Measurements from ENCODE around the gene TRAPPC12.

Gene TRAPPC12

DNA sequence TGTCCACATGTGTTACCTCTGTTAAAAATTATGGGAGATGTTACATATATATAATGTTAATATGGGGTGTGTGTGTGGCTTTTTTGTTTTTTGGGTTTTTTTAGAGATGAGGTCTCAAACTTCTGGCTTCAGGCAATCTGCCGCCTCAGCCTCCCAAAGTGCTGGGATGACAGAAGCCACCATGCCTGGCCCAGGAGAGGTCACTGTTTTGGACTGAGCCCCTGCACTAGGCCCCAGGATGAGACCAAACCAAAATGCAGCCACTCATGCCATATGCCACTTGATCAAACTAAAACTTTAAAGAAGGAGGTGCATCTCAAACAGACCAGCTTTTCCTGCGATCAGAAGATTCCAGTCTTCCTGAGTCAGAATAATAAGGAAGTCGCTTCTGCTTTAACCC, 137.3 kb downstream of the TRAPPC12 start:
- no peak for DNase-seq

DNA sequence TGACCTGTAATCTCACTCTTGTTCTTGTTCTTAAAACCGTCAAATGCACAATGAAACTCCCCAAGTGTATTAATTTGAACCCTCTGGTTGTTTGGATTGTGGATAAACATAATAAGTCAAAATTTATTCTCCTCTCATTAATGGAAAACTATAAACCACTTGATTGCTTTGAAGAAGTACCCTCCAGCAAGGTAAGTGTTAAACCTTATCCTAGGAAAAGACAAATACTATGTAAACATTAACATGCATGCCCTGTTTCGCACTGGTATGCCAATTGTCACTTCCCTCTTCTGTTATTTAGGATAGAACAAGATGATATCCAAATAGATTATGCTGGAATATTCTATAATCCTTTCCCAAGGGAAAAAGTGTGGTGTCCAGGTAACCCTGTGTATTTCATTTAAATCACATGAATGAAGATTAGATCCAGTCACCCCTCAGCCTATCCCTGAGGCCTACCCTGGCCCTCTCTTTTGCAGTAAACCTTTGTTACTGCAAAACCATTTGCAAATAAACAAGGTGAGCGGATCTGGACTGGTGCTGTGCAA, 138.5 kb downstream of the TRAPPC12 start:
- DNase-seq: no peak

- peak in 1 of 2 experiments; percentile 70 for DNase-seq
These were observed 139.2 kb downstream of the TRAPPC12 start for GRCh38 chr2:3518496-3519254.

DNA sequence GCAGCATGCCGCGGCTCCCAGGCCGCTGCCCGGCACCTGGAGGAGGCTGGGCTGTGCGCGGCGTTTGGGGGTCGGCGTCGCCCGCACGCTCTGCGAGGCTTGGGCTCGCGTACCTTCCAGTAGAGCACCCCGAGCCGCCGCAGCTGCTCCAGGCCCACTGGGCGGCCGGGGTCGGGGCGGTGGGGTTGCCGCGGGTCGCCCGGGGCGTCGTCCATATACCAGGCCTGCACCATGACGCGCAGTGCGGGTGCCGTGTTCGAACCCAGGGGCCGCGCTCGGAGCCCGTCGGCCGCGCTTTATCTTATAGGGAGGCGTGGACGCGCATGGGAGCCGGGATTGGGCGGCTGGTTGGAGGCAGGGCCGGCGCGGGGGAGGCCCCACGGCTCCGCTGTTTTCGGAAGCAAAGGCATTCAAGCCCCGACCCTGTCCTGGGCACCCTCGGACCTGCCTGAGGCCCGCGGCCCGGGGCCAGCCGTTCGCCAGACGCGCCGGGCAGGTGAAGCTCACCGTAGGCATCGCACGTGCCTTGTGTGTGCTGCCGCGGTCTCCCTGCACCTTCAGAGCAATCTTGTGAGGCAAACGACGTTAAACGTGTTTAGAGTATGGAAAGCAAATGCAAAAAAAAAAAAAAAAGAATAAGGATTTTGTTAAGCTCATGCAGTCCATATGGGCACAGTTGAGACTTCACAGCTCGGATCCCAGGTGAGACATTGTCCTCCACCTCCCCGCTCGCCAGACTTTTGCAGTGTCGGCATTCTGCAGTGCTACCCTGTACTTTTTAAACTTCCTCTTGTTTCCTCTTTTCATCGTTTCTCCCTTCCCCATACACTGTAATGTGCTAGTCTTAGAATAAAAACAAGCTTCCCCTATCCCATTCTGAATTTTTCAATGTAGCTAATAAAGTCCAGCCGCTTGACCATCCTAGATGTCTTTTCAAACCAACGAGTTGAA, 140.0 kb downstream of the TRAPPC12 start, which contains the start of gene ADI1:
ADI1 (minus strand) TSS at position 277 of the 951 bp plus-strand sequence; CDS start at position 233, 44 bp downstream.
- peak in 1 of 2 experiments; percentile 12 for DNase-seq

DNA sequence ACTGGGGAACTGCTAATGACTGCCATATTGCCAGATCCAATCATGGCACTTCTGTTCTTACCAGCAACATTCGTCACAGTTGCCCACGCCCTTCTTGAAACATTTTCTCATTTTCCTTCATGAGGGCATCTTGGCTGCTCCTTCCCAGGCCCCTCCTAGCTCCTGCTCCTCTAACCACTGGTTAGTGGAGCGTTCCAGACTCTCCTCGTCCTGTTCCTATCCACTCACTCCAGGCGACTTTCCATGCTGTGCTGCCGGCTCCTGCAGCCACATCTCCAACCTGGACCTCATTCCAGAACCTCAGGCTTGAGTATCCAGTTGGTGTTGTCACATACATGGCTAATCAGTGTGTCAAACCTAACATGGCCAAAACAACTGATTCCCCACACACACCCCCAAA, 141.1 kb downstream of the TRAPPC12 start:
- no peak for DNase-seq

DNA sequence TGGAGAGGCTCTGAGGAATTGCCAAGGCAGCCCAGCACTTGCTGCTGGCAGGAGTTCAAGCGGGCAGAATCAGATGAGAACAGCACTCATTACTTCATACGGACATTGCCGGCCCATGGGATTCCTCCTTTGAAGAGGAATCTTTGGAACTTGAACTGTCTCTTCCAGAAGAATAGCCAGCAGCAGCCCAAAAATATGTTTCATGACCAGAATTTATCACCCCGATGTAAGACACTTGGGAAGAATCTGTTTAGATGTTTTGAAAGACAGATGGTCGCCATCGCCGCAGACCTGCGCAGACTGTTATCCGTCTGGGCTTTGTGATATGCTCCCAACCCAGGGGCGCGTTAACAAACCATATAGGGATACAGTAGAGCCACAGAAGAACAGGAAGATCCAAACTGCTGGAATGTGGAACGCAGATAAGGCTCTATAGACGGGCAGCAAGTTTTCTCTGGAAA, 143.5 kb downstream of the TRAPPC12 start:
- DNase-seq: no peak

DNA sequence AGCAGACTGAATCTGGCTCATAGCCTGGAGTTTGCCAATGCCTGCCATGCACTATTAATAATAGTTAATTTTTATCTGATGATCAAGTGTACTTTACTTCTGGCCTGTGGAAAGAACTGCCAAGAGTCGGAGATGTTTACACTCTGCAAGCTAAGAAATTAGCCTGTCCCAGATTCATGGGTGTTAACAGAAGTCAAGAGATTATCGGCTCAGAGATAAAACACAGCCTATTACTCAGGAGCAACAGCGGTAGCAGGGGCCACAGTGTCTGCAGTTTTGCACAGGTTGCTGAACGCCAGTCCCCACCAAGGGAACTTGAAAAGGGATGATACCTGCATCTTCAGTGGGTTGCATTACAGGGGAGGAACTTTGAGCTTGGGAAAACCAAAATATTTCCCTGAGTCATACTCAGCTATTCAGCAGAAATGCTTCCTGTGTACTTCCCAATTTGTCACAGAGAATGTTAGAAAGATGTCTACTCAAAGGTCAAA, 144.1 kb downstream of the TRAPPC12 start:
- no peak for DNase-seq

DNA sequence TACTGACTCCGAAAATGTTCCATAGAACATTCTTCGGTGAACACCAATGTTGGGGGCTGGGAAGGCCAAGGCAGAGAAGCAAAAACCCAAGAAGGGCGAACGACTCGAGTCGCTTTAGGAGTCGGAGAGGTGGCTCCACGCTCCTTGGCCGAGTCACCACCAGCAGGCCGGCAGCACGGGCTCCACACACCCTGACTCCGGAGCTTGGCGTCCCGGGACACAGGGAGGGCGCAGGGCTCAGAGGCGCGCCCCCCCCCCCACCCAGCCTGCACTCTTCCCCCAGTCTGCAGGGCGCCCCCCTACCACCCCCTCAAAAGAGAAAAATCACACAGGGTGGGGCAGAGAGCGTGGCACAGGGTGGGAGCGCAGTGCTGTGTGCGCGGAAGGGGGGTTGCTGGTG, 147.4 kb downstream of the TRAPPC12 start:
- DNase-seq: no peak

DNA sequence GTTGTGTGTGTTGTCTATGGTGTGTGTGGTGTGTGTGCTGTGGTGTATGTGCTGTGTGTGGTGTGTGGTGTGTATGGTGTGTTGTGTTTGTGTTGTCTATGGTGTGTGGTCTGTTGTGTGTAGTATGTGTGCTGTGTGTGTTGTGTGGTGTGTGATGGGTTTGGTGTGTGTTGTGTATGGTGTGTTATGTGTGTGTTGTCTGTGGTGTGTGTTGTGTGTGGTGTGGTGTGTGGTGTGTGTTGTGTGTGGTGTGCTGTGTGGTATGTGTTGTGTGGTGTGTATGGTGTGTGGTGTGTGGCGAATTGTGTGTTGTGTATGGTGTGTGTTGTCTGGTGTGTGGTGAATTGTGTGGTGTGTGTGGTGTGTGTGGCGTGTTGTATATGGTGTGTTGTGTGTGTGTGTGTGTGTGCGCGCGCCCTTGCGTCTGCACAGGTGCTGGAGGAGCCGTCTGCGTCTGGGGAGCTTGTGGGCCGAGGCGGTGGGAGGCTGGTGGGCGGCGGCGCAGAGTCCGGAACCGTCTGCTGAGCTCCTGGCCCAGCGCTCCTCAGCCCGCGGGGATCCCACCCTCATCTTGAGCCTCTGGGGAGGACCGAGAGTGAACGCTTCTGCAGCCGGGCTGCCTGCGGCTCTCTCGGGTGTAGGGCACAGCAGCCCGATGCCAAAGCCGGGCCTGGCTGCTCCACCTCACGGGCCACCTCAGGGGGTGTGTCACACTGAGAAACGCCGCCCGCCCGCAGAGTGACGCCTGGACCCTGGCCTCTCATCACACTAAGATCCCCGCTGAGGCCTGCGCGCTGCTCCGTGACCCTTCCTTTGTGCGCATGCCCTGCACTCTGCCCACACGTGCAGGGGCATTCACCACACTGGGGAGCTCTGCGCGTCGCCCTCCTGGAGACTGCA, 148.6 kb downstream of the TRAPPC12 start:
- no peak for DNase-seq

Measured in cerebellar nuclear complex (tissue), 1 donor.